Skeletal muscle satellite cell (primary cell): ENCODE results near the gene TMEM258.

Source experiments
- H3K27me3 ChIP-seq: 2 replicates; pipeline ENCODE4 v1.7.0; 2013; ENCODE audit warnings: low read length; ENCODE audit not compliant: control insufficient read depth, insufficient read depth
- H3K36me3 ChIP-seq: 2 replicates; pipeline ENCODE4 v1.7.0; 2013; ENCODE audit warnings: mild to moderate bottlenecking, control low read depth, low read length; ENCODE audit not compliant: insufficient read depth
- H3K4me1 ChIP-seq: 2 replicates; pipeline ENCODE4 v1.7.0; 2013; ENCODE audit warnings: low read length; ENCODE audit not compliant: control insufficient read depth, insufficient read depth
- H3K4me2 ChIP-seq: 2 replicates; pipeline ENCODE4 v1.7.0; 2013; ENCODE audit warnings: mild to moderate bottlenecking, low read length
- H3K4me3 ChIP-seq: 2 replicates; pipeline ENCODE4 v1.7.0; 2013; ENCODE audit warnings: low read length
- H3K9ac ChIP-seq: 2 replicates; pipeline ENCODE4 v1.7.0; 2013; ENCODE audit warnings: mild to moderate bottlenecking, low read depth, low read length, moderate library complexity
- H3K9me3 ChIP-seq: replicated peaks from 2 replicates; pipeline ENCODE4 v1.7.0; 2013; ENCODE audit warnings: mild to moderate bottlenecking, control low read depth, low read length

The TMEM258 gene

DNA sequence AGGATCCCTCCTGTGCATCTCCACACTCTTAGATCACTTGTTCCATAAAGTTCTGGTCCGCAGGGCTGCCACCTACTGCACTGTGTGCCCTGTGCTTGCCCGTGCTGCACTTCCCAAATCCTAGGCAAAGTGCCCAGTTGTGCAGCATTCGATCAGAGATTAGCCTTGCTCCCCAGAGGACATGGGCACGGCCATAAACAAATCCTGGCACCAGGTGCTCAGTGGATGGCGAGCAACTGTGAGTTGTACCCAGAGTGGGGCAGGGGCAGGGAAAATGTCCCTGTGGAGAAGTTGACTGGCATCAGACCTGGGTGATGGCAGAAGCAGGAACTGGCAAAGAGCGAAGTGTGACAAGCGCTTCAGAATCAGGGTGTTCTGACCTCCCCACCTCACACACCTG is 40.4 kb upstream of the TMEM258 start:
- Histone ChIP-seq H3K9ac (no peak overlapping the region), H3K4me2 (no peak overlapping the region), H3K4me3 (no peak overlapping the region), H3K9me3 (no peaks in the 10 kb centered on the region), H3K4me1 (peaks cover 44% of the 10 kb centered on the region), H3K27me3 (no peaks in the 10 kb centered on the region), H3K36me3 (no peaks in the 10 kb centered on the region)

DNA sequence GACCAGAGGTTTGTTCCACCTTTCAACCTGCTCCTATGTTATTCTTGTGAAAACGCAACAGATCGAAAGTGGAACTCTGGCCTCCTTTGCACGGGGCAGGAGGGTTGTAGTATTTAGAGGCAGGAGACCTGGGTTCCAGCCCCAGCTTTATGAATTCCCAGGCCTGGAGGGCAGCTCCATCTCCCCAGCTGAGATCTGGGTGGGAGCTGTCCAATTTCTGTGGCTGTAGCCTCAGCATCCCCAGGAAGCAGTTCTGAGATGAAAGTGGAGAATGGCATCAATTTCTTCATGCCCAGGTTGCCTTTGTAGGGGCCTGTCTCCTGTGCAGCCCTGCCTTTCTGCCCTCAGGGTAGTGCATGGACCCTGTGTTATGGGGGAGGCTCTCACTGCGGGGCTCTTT is 39.8 kb upstream of the TMEM258 start:
- Histone ChIP-seq H3K9ac (no peak overlapping the region), H3K27me3 (no peaks in the 10 kb centered on the region), H3K4me1 (peaks cover 48% of the 10 kb centered on the region), H3K36me3 (no peaks in the 10 kb centered on the region), H3K4me2 (no peak overlapping the region), H3K4me3 (no peak overlapping the region), H3K9me3 (no peaks in the 10 kb centered on the region)

DNA sequence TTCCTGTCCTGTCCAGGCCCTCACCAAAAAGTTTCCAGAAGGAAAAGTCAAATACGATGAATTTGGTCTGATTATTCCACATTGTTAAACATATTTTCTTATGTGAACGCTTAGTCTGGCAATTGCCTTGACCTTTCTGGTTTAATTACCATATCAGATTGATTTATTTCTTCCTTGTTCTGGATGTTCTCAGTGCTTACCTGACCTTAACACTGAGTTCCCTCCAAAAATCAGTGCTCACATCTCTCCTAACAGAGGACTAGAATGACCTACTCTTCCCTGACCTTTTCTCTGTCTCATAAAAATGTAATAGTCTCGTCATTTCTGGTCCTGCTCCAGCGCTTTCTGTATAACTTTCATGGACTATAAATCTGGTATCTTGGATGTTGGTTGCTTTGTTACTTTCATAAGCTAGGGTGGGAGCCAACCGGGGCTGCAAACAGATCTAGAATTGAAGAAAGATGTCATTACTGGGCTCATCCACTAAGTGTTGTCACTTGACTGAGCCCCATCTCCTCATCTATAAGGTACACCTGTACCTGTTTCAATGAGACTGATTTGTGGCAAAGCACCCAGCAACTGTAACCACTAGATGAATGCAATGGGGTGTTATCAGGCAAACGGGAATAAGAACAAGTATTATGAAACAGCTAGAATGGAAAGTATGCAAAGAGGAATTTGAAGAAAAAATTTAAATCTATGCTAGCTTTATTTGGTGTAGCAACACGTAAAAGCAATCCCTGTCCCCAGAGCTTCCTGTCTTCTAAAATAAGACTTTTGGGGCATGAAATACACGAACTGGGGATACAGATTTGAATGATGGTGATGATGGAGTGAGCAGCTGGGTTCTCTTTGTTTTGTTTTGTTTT is 38.1 kb upstream of the TMEM258 start:
- Histone ChIP-seq H3K4me1 (peaks cover 53% of the 10 kb centered on the region), H3K27me3 (no peaks in the 10 kb centered on the region), H3K9ac (no peak overlapping the region), H3K4me2 (peak overlapping the region; percentile 99), H3K36me3 (no peaks in the 10 kb centered on the region), H3K4me3 (peak overlapping the region; percentile 35), H3K9me3 (no peaks in the 10 kb centered on the region)

DNA sequence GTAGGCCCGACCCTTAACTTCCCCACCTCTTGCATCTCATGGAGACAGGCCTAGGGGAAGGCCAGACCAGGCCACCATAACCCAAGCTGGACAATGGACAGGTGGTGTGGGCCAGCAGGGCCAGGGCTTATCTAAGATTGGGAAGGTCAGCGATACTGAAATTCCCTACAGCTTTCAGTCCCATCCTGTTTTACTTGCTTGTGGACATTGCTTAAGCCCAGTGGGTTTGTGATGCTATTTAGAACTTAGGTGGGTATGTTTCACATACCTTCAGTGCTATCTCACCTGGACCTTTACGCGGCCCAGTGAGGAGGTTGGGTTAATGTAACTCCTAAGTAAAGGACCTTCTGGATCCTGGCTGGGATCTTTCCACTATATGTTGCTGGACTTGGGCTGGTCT is 37.4 kb upstream of the TMEM258 start:
- Histone ChIP-seq H3K9ac (no peak overlapping the region), H3K4me2 (peak overlapping the region; percentile 99), H3K9me3 (no peaks in the 10 kb centered on the region), H3K27me3 (no peaks in the 10 kb centered on the region), H3K36me3 (no peaks in the 10 kb centered on the region), H3K4me1 (peaks cover 48% of the 10 kb centered on the region), H3K4me3 (peak overlapping the region; percentile 78)

DNA sequence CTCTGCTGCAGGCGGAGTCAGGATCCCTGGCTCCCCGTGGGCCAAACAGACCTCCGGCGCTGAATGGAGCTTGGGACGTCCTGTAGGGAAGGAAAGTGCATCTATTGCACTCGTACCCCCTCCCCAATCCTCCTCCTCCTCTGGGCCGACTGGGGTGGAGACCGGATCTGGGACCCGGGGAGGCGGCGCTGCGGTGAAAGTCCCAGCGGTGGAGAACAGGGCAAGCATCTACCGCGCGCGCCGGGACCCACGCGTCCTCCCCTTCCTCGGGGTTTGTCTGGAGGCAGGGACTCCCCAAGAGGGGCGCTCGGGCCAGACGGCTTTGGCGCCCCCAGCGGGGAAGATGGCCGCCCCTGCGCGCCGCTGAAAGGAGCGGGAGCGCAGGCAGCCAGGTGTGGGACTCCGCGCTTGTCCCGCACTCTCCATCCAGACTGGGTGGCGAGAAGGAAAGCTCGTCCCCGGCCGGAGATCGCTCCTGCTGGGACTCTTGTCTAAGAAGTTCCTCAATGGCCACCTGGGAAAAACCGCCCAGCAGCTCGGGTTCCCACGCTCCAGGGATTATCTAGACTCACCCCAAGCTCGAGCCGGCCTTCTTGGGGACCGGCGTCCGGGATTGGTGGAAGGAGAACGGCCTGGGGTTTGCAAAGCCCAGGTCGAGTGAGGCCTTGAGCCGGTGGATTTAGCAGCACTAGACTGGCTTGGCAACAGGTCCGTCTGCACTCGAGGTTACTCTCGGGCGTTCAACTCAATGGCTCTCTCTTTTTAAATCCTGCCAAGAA is 36.4 kb upstream of the TMEM258 start:
- H3K9me3 ChIP-seq: no peaks in the 10 kb centered on the region
- H3K36me3 ChIP-seq: no peaks in the 10 kb centered on the region
- no peaks in the 10 kb centered on the region for H3K27me3 ChIP-seq
- peak overlapping the region; percentile 99 for H3K4me2 ChIP-seq
- H3K9ac ChIP-seq: peak overlapping the region; percentile 73
- H3K4me3 ChIP-seq: peak overlapping the region; percentile 78
- H3K4me1 ChIP-seq: peaks cover 38% of the 10 kb centered on the region

DNA sequence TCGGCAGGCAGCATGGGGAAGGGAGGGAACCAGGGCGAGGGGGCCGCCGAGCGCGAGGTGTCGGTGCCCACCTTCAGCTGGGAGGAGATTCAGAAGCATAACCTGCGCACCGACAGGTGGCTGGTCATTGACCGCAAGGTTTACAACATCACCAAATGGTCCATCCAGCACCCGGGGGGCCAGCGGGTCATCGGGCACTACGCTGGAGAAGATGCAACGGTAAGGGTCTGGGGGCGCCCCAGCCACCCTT is 35.9 kb upstream of the TMEM258 start:
- Histone ChIP-seq H3K4me2 (peak overlapping the region; percentile 99), H3K4me1 (peaks cover 34% of the 10 kb centered on the region), H3K27me3 (no peaks in the 10 kb centered on the region), H3K36me3 (no peaks in the 10 kb centered on the region), H3K9me3 (no peaks in the 10 kb centered on the region), H3K9ac (peak overlapping the region; percentile 73), H3K4me3 (peak overlapping the region; percentile 78)

DNA sequence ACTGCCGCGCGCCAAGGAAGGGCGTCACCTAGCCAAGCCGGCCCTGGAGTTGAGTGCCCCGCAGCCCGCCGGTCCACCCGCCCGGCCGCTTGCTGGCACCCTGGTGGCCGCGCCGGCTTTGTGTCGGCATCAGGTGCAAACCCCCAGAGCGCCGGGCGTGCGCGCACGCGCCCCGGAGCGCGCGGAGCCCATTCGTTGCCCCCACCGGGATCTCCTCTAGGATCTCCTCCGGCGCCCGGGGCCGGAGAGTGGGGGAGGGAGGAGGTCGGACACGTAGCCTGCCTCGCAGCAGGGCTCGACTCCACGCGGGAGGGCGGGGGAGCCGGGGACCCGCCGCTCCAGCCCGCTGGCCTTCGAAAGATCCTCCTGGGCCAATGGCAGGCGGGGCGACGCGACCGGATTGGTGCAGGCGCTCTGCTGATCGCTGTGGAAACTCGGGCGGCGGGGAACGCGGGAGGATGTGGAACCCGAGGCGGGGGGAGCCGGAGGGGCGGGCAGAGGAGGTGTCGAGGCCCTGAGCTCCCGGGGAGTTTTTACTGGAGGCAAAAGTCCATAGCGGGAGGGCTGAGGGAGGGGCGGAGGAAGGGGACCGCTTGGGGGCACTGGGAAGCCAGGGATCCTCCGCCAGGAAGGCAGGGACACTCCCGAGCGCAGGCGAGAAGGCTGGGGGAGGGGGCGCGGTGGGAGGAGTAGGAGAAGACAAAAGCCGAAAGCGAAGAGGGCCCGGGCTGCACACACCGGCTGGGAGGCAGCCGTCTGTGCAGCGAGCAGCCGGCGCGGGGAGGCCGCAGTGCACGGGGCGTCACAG is 35.4 kb upstream of the TMEM258 start, which contains the start of gene FADS2:
FADS2 (plus strand) TSS at position 730 of the 808 bp plus-strand sequence. CDS start 91 bp downstream, outside the sequence.
- Histone ChIP-seq H3K4me3 (peak within 1 kb of the TSS; percentile 78), H3K36me3 (no peaks in the 10 kb centered on the region), H3K4me1 (peaks cover 34% of the 10 kb centered on the region), H3K9me3 (no peaks in the 10 kb centered on the region), H3K9ac (peak within 1 kb of the TSS; percentile 73), H3K27me3 (no peaks in the 10 kb centered on the region), H3K4me2 (peak within 1 kb of the TSS; percentile 99)

DNA sequence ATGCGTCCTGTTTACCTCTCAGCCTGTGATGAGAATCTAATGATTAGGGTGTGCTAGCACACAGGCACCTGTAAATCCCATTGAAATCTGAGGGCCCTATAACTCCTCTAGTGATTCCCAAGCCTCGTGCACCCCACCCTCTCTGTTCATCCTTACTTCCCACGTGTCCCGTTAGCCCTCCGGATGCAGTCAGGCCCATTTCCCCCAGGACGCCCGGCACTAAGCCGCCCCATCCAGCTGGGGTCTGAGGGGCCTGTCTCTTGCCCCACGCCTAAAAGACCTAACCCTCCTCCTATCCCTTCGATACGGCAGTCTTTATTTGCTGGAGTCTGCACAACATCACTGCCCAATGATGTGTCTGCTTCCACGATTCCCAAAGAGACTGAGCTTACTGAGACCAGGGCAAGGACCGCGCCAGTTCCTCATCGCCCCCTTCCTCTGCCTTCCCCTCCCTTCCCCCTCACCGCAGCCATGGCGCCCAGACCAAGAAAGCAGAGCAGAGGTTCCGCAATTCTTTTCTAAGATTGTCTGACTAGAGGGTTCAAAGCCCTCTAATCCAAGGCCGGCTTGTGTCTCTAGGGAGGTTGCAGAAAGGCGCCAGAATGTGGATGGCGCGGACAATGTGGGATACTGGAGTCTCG is 34.7 kb upstream of the TMEM258 start:
- Histone ChIP-seq H3K27me3 (no peaks in the 10 kb centered on the region), H3K4me1 (peaks cover 34% of the 10 kb centered on the region), H3K36me3 (no peaks in the 10 kb centered on the region), H3K4me3 (peak overlapping the region; percentile 78), H3K9ac (peak overlapping the region; percentile 73), H3K4me2 (peak overlapping the region; percentile 99), H3K9me3 (no peaks in the 10 kb centered on the region)

DNA sequence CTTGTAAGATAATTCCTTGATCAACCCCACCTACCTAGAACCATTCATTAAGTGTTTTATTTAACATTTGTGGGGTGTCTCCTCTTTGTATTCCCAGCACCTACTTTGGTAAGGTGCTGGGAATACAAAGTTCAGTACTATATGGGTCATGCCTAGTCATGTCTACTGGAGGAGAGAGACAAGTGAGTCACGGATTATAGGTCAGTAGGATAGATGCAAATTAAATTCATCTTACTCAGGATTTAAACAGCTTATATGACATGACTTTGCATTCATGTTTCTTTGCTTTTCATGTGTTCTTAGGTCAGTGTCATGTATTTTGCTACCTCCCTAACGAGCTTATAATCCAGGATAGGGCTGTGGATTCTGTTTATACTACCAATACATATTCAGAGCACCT is 27.8 kb upstream of the TMEM258 start:
- Histone ChIP-seq H3K9ac (no peak overlapping the region), H3K27me3 (no peaks in the 10 kb centered on the region)

DNA sequence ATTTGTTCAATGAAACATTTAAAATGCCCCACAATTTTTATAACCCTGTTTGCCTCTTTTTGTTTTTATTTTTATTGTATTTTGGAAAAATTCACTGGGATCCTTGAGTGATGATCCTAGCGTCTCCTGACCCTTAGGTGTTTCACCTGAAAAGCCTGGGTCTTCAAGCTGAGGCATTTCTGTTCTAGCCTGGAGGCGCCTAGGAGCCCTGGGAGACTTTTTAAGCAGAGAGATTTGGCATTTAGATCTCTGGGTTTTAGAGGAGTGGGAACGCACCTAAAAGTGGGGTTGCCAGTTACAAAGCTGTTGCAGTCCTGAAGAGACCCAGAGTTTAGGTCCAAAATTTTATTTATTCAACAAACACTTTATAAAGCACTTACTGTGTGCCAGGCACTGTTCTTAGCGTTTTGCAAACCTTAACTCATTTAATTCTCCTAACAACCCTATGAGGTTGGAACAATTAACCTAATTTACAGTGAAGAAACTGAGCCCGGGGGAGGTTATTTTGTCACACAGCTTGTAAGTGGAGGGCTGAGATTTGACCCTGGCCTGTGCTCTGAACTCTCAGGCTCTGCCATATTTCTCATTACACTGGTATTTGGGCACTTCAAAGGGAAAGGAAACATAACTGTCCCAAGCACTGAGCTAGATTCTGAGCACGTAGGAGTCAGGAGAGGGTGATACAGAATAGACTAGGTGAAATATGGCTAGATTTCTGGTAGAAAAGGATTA is 25.2 kb upstream of the TMEM258 start:
- H3K36me3 ChIP-seq: peaks cover 6% of the 10 kb centered on the region
- peaks cover 26% of the 10 kb centered on the region for H3K4me1 ChIP-seq
- H3K27me3 ChIP-seq: no peaks in the 10 kb centered on the region
- H3K9ac ChIP-seq: peak overlapping the region; percentile 93
- peak overlapping the region; percentile 93 for H3K4me3 ChIP-seq
- H3K9me3 ChIP-seq: no peaks in the 10 kb centered on the region
- H3K4me2 ChIP-seq: peak overlapping the region; percentile 94

More for the DNA sequence above, 27.8 kb upstream of the TMEM258 start:
- no peaks in the 10 kb centered on the region for H3K36me3 ChIP-seq
- H3K9me3 ChIP-seq: no peaks in the 10 kb centered on the region
- no peak overlapping the region for H3K4me3 ChIP-seq
- peaks cover 22% of the 10 kb centered on the region for H3K4me1 ChIP-seq
- no peak overlapping the region for H3K4me2 ChIP-seq
